Activated T-cell treated with anti-CD3 and anti-CD28 coated beads, Interleukin-2, amount 50 U/mL, for 4 hours (primary cell): ENCODE results near the gene SLCO3A1. TPM values are rescaled to one million over a fixed set of nuclear protein-coding genes. Genes with fewer than 3 reads are reported as not detected.
A peak's percentile ranks its signal among the peaks of the same experiment; 100 is the strongest.

Experiments used
- ATAC-seq, 2 donors: fragments of 200-7000 bp; cut with Tn5 transposase; one replicate each; pipeline ENCODE4 v1.10.0; 2021
- DNase-seq: peaks from one replicate; pipeline ENCODE4 v3.0.0-alpha.2; 2020
- H3K27me3 Mint-ChIP-seq: one replicate; pipeline ENCODE4 v1.8.0; 2021; ENCODE audit warnings: low read depth, mixed read lengths
- H3K36me3 Mint-ChIP-seq: one replicate; pipeline ENCODE4 v1.8.0; 2022; ENCODE audit warnings: mixed read lengths; ENCODE audit not compliant: insufficient read depth
- H3K4me1 Mint-ChIP-seq: one replicate; pipeline ENCODE4 v1.8.0; 2021; ENCODE audit warnings: low read depth, mixed read lengths
- H3K4me3 Mint-ChIP-seq: one replicate; pipeline ENCODE4 v1.8.0; 2021; ENCODE audit warnings: mild to moderate bottlenecking, moderate library complexity, mixed read lengths
- H3K9me3 Mint-ChIP-seq: one replicate; pipeline ENCODE4 v1.8.0; 2021; ENCODE audit warnings: mixed read lengths
- total RNA-seq, 3 donors: library from RNA; stranded (reverse); gene quantifications; one replicate each; pipeline ENCODE4 v1.2.1, GENCODE V29; 2021

SLCO3A1 gene
- total RNA-seq, 3 donors from 2014 or later = 3.6 to 6.1 (median 4.8) TPM

GRCh38 chr15:91895051-91895450 is 41.5 kb downstream of the SLCO3A1 start:
- no peak for ATAC-seq
- H3K9me3 Mint-ChIP-seq = no peaks in the 10 kb centered on the region
- no peak overlapping the region for H3K4me3 Mint-ChIP-seq
- DNase-seq = no peak
- H3K27me3 Mint-ChIP-seq = no peaks in the 10 kb centered on the region
- H3K4me1 Mint-ChIP-seq = peaks cover 39% of the 10 kb centered on the region
- peaks cover 31% of the 10 kb centered on the region for H3K36me3 Mint-ChIP-seq

DNA sequence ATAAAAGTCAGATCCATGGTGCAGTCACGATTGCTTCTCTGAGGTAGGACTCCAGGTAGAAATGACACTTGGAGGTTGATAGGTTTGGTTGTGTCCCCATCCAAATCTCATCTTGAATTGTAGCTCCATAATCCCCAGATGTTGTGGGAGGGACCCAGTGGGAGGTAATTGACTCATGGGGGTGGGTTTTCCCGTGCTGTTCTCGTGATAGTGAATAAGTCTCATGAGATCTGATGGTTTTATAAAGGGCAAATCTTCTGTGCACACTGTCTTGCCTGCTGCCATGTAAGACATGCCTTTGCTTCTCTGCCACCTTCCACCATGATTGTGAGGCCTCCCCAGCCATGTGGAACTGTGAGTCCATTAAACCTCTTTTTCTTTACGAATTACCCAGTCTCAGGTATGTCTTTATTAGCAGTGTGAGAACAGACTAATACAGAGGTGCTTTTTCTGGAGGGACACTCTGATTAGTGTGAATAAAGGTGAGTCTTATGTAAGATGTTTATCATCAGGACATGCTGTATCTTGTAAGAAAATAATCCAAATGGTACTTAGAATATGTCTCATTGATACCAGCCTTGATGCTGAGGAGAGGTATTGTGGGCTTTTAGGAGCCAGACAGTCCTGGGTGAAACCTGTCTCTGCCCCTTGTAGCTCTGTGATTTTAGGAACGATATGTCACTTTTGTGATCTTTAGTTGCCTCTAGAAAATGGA is 43.0 kb downstream of the SLCO3A1 start:
- Mint-ChIP-seq H3K4me3 (no peak overlapping the region), H3K4me1 (peaks cover 36% of the 10 kb centered on the region)

DNA sequence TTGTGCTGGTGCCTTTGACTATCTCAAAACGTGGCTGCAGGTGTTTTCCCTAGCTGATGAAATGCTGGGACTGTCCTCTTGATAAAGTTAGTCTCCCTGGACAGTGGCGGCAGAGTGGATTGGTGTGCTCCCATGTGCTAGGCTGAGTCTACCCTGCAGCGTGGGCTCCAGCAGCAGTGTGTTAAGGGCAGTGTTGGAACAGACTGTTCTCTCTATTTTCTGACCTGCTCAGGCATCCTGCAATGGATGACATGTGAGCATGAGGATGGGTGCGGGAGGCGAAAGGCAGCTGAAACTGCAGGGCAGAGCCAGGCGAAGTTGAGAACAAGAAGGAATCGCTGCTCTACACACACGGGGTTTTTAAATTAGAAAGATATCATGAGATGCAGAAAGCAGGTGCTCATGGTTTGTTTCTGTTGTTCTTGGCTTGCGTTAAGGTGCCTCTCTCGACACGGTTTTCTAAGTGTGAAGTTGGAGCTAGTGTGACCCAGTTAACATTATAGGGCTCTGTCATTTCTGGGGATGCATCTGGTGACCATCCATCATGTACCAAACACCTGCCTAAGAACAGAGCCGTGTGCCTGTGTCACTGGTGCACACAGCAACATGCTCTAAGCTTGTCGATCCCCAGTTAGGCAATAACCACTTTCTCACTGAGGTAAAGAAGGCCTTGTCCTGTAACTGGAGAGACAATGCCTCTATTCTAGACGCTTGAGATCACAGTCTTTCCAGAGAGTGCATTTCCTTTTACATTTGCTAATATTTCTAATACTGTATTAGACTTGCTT is 44.3 kb downstream of the SLCO3A1 start:
- ATAC-seq (no peak), DNase-seq (no peak)
- H3K9me3 Mint-ChIP-seq = peaks cover 16% of the 10 kb centered on the region
- peaks cover 36% of the 10 kb centered on the region for H3K4me1 Mint-ChIP-seq
- H3K27me3 Mint-ChIP-seq = no peaks in the 10 kb centered on the region
- H3K36me3 Mint-ChIP-seq = peaks cover 39% of the 10 kb centered on the region
- H3K4me3 Mint-ChIP-seq = no peak overlapping the region

More for the DNA sequence above, 43.0 kb downstream of the SLCO3A1 start:
- H3K27me3 Mint-ChIP-seq = no peaks in the 10 kb centered on the region
- ATAC-seq (no peak), DNase-seq (no peak)
- peaks cover 41% of the 10 kb centered on the region for H3K36me3 Mint-ChIP-seq
- peaks cover 11% of the 10 kb centered on the region for H3K9me3 Mint-ChIP-seq

- Mint-ChIP-seq H3K4me1 (peaks cover 36% of the 10 kb centered on the region), H3K27me3 (no peaks in the 10 kb centered on the region), H3K36me3 (peaks cover 41% of the 10 kb centered on the region)
Observed at GRCh38 chr15:91898843-91899242, 45.3 kb downstream of the SLCO3A1 start.

GRCh38 chr15:91904942-91905341 is 51.4 kb downstream of the SLCO3A1 start:
- DNase-seq (no peak), ATAC-seq (no peak)
- Mint-ChIP-seq H3K9me3 (peaks cover 16% of the 10 kb centered on the region), H3K4me1 (peaks cover 25% of the 10 kb centered on the region), H3K4me3 (no peak overlapping the region), H3K27me3 (no peaks in the 10 kb centered on the region), H3K36me3 (peaks cover 28% of the 10 kb centered on the region)

More at GRCh38 chr15:91898843-91899242, 45.3 kb downstream of the SLCO3A1 start:
- Mint-ChIP-seq H3K9me3 (peaks cover 16% of the 10 kb centered on the region), H3K4me3 (no peak overlapping the region)
- DNase-seq = no peak
- no peak for ATAC-seq

GRCh38 chr15:91908391-91908790 is 54.9 kb downstream of the SLCO3A1 start:
- Mint-ChIP-seq H3K4me1 (peaks cover 37% of the 10 kb centered on the region), H3K4me3 (no peak overlapping the region), H3K9me3 (no peaks in the 10 kb centered on the region), H3K36me3 (peaks cover 14% of the 10 kb centered on the region), H3K27me3 (no peaks in the 10 kb centered on the region)
- no peak for DNase-seq
- peak; percentile 52 to 73 for ATAC-seq

DNA sequence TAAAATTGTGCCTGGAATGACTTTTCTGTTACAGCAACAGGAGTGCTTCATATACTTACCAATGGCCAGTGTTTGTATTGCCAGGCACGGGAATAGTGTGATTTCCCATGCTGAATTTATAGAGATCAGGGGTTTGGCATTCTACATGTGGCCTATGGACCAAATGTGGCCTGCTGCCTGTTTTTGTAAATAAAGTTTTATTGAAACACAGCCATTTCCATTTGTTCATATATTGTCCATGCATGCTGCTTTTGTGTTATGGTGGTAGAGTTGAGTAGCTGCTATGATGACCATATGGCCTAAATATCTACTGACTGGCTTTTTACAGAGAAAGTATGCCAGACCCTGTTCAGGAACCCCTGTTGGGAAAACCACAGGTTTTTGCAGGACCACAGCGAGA is 55.6 kb downstream of the SLCO3A1 start:
- H3K4me1 Mint-ChIP-seq = peaks cover 31% of the 10 kb centered on the region
- H3K36me3 Mint-ChIP-seq = peaks cover 10% of the 10 kb centered on the region
- DNase-seq (no peak), ATAC-seq (no peak)
- H3K9me3 Mint-ChIP-seq = no peaks in the 10 kb centered on the region
- no peaks in the 10 kb centered on the region for H3K27me3 Mint-ChIP-seq
- H3K4me3 Mint-ChIP-seq = no peak overlapping the region

- no peak overlapping the region for H3K4me3 Mint-ChIP-seq
- DNase-seq (no peak), ATAC-seq (no peak)
- no peaks in the 10 kb centered on the region for H3K27me3 Mint-ChIP-seq
- H3K36me3 Mint-ChIP-seq = peaks cover 10% of the 10 kb centered on the region
- no peaks in the 10 kb centered on the region for H3K9me3 Mint-ChIP-seq
- peaks cover 29% of the 10 kb centered on the region for H3K4me1 Mint-ChIP-seq
Observed at GRCh38 chr15:91909574-91909973, 56.1 kb downstream of the SLCO3A1 start.

GRCh38 chr15:91911844-91912243 is 58.3 kb downstream of the SLCO3A1 start:
- ATAC-seq (no peak), DNase-seq (no peak)
- H3K27me3 Mint-ChIP-seq = no peaks in the 10 kb centered on the region
- H3K4me1 Mint-ChIP-seq = peaks cover 23% of the 10 kb centered on the region
- no peaks in the 10 kb centered on the region for H3K9me3 Mint-ChIP-seq
- peaks cover 18% of the 10 kb centered on the region for H3K36me3 Mint-ChIP-seq
- H3K4me3 Mint-ChIP-seq = no peak overlapping the region

DNA sequence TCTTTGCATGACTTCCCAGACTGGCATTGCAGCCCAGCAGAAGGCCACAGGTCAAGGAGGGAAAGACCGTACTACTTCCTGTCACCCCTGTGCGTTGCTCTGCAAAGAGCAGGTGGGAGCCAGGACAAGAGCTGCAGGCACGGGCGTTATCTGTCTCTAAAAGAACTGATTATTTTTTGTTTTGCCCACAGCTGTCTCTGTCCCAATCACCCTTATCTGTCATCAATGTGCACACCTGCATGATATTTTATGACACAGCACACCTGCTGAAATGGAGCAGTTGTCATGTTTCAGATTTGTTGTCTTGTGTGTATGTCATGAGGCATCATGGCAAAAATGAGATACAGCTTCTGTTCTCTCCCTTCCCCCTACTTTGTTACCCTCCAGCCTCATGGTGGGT is 58.8 kb downstream of the SLCO3A1 start:
- ATAC-seq (no peak), DNase-seq (no peak)
- Mint-ChIP-seq H3K4me3 (no peak overlapping the region), H3K4me1 (peaks cover 24% of the 10 kb centered on the region), H3K9me3 (no peaks in the 10 kb centered on the region), H3K36me3 (peaks cover 22% of the 10 kb centered on the region), H3K27me3 (no peaks in the 10 kb centered on the region)

DNA sequence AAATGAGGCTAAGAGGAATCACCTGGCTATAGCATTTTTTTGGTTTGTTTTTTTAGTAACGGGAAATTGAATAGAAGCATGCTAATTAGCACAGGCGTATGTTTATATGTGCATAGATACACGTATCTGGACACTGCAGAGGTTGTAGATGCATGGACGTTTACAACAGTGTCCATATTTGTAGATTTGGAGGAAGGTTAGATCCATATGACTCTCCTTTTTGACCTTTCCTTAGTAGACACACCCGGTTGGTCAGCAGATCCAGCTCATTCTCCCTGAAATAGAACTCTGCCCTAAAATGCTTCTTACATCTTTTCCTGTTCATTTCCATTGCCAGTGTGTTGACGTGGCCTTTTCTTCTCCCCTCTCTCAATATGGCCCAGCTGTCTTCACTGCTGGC is 60.1 kb downstream of the SLCO3A1 start:
- Mint-ChIP-seq H3K27me3 (no peaks in the 10 kb centered on the region), H3K4me3 (no peak overlapping the region), H3K9me3 (no peaks in the 10 kb centered on the region), H3K4me1 (peaks cover 19% of the 10 kb centered on the region), H3K36me3 (peaks cover 24% of the 10 kb centered on the region)
- ATAC-seq (no peak), DNase-seq (no peak)

- Mint-ChIP-seq H3K36me3 (peaks cover 19% of the 10 kb centered on the region), H3K9me3 (no peaks in the 10 kb centered on the region), H3K4me1 (peaks cover 23% of the 10 kb centered on the region), H3K27me3 (no peaks in the 10 kb centered on the region), H3K4me3 (no peak overlapping the region)
- no peak for DNase-seq
- ATAC-seq = no peak
Observed at GRCh38 chr15:91915576-91915975, 62.1 kb downstream of the SLCO3A1 start.

DNA sequence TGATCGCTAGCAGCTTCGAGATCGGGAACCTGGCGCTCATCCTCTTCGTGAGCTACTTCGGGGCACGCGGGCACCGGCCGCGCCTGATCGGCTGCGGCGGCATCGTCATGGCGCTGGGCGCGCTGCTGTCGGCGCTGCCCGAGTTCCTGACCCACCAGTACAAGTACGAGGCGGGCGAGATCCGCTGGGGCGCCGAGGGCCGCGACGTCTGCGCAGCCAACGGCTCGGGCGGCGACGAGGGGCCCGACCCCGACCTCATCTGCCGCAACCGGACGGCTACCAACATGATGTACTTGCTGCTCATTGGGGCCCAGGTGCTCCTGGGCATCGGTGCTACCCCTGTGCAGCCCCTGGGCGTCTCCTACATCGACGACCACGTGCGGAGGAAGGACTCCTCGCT is 62.5 kb downstream of the SLCO3A1 start:
- peaks cover 16% of the 10 kb centered on the region for H3K36me3 Mint-ChIP-seq
- DNase-seq = no peak
- H3K27me3 Mint-ChIP-seq = no peaks in the 10 kb centered on the region
- no peaks in the 10 kb centered on the region for H3K9me3 Mint-ChIP-seq
- no peak overlapping the region for H3K4me3 Mint-ChIP-seq
- peaks cover 27% of the 10 kb centered on the region for H3K4me1 Mint-ChIP-seq
- ATAC-seq = no peak

DNA sequence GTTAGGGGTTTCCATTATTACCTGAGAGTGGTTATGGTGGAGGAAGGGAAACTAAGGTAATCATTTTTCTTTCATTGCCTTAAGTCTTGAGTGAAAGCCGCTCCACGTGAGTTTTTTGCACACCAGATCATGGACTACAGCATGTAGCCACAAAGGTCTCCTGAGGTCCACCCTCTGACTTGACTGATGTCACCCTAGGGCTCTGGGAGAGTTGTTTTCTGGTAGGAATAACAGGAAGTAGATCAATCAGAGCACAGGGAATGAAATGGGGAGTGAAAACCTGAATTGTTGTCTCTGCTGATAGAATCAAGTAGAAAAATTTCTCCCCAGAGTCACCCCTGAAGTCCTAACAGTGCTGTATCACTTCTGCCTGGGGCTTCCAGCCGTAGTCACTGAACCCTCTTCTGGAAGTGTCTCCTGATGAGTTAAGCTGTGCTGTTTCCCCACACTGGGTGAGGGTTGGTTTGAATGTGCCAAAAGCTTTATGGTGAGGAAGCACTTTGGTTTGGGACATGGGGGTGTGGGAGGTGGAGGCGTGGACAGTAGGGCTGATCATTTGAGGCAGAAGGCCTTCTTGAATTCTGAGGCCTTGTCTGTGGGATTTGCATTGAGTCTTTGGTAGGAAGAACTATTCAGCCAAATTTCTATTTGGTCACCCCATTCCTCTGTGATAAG is 64.3 kb downstream of the SLCO3A1 start:
- peaks cover 31% of the 10 kb centered on the region for H3K4me1 Mint-ChIP-seq
- no peaks in the 10 kb centered on the region for H3K27me3 Mint-ChIP-seq
- no peak overlapping the region for H3K4me3 Mint-ChIP-seq
- H3K9me3 Mint-ChIP-seq = no peaks in the 10 kb centered on the region
- peaks cover 14% of the 10 kb centered on the region for H3K36me3 Mint-ChIP-seq
- ATAC-seq (no peak), DNase-seq (no peak)
